22Rv1 (cell line): ENCODE data around the gene NT5DC3.

Experiments
- CTCF ChIP-seq: fragments of 450-650 bp; IDR thresholded peaks from 2 replicates; pipeline ENCODE4 v1.5.1; 2017; ENCODE audit warnings: mild to moderate bottlenecking
- ZFX ChIP-seq: fragments of 450-650 bp; IDR thresholded peaks from 2 replicates; pipeline ENCODE4 v1.6.1; 2017; ENCODE audit warnings: antibody characterized with exemption, borderline replicate concordance

- no peak for TF ChIP-seq CTCF
- TF ChIP-seq ZFX, result no peak
Observed at GRCh38 chr12:103886195-103886797, 45.3 kb upstream of the NT5DC3 start.
